SK-N-SH (cell line): ENCODE results near the gene CRB3. TPM values are rescaled to one million over a fixed set of nuclear protein-coding genes. Genes with fewer than 3 reads are reported as not detected.

Source experiments
- CTCF ChIA-PET: fragments of 300-600, 350-600 bp; formaldehyde crosslinking; extraction: SDS; loops from one replicate; lab custom pipeline; 2021; lab: Yijun Ruan, JAX
- POLR2A ChIA-PET: fragments of 350-600 bp; sonication (Branson Sonifier 250); formaldehyde crosslinking; extraction: SDS; loops from one replicate; lab custom pipeline; 2020; ENCODE audit warnings: antibody characterized with exemption, inconsistent platforms; lab: Yijun Ruan, JAX
- DNase-seq: peaks from one replicate; pipeline ENCODE4 v3.0.0; 2012
- H2AFZ ChIP-seq: fragments of 200-600 bp; sonication (generic); 2 replicates; pipeline ENCODE4 v1.8.1; 2016; ENCODE audit warnings: antibody characterized with exemption, mild to moderate bottlenecking, low read depth
- H3F3A ChIP-seq: fragments of 200-600 bp; sonication (generic); replicated peaks from 2 replicates; pipeline ENCODE3; 2016; ENCODE audit warnings: antibody characterized with exemption, mild to moderate bottlenecking; ENCODE audit not compliant: insufficient read depth
- H3K27ac ChIP-seq, 2 experiments: fragments of 200-500 bp in 1 of 2; fragments of 200-600 bp in 1 of 2; sonication (Bioruptor generic) in 1 of 2; sonication (generic), shearing (Covaris generic) in 1 of 2; 2 replicates each; pipeline versions ENCODE4 v1.5.1 to v1.6.1; 2014 to 2016; ENCODE audit warnings: low read depth in 2 of 2, inconsistent platforms in 1 of 2, low read length in 1 of 2, mild to moderate bottlenecking in 1 of 2, mixed read lengths in 1 of 2
- H3K27me3 ChIP-seq: fragments of 200-600 bp; sonication (generic), shearing (Covaris generic); 2 replicates; pipeline ENCODE4 v1.6.1; 2016; ENCODE audit warnings: mixed run types; ENCODE audit not compliant: insufficient read depth
- H3K36me3 ChIP-seq, 2 experiments: fragments of 200-500 bp in 1 of 2; fragments of 200-600 bp in 1 of 2; sonication (Bioruptor generic) in 1 of 2; sonication (generic) in 1 of 2; replicated peaks in 1 of 2; 2 replicates each; pipeline versions ENCODE3 to v1.5.1; 2014 to 2016; ENCODE audit warnings: low read length in 1 of 2, mild to moderate bottlenecking in 1 of 2; ENCODE audit not compliant: insufficient read depth in 2 of 2, control insufficient read depth in 1 of 2
- H3K4me1 ChIP-seq, 2 experiments: fragments of 200-500 bp in 1 of 2; fragments of 200-600 bp in 1 of 2; sonication (Bioruptor generic) in 1 of 2; sonication (generic), shearing (Covaris generic) in 1 of 2; 2 replicates each; pipeline versions ENCODE4 v1.5.1 to v1.6.1; 2014 to 2016; ENCODE audit warnings: low read depth in 1 of 2, low read length in 1 of 2, mixed run types in 1 of 2; ENCODE audit not compliant: insufficient read depth in 2 of 2, control insufficient read depth in 1 of 2
- H3K4me2 ChIP-seq: fragments of 200-600 bp; sonication (generic), shearing (Covaris generic); 2 replicates; pipeline ENCODE4 v1.6.1; 2017; ENCODE audit warnings: mixed run types
- H3K4me3 ChIP-seq, 2 experiments: fragments of 200-500 bp in 1 of 2; fragments of 200-600 bp in 1 of 2; sonication (Bioruptor generic) in 1 of 2; sonication (generic), shearing (Covaris generic) in 1 of 2; 2 replicates each; pipeline versions ENCODE4 v1.5.1 to v1.8.1; 2014 to 2016; ENCODE audit warnings: low read depth in 2 of 2, inconsistent platforms in 1 of 2, low read length in 1 of 2, mild to moderate bottlenecking in 1 of 2, mixed read lengths in 1 of 2, moderate library complexity in 1 of 2
- H3K79me2 ChIP-seq: fragments of 200-600 bp; sonication (generic); 2 replicates; pipeline ENCODE4 v1.8.1; 2017; ENCODE audit warnings: mild to moderate bottlenecking; ENCODE audit not compliant: insufficient read depth
- H3K9ac ChIP-seq: fragments of 200-600 bp; sonication (generic); 2 replicates; pipeline ENCODE4 v1.6.1; 2017; ENCODE audit warnings: mixed run types
- H3K9me2 ChIP-seq: fragments of 200-600 bp; sonication (generic); 2 replicates; pipeline ENCODE4 v1.6.1; 2017; ENCODE audit warnings: mixed run types
- H3K9me3 ChIP-seq: fragments of 200-600 bp; sonication (generic); 2 replicates; pipeline ENCODE4 v1.6.1; 2017; ENCODE audit warnings: mixed run types, mild to moderate bottlenecking, moderate library complexity
- H4K20me1 ChIP-seq: fragments of 200-600 bp; sonication (generic); 2 replicates; pipeline ENCODE4 v1.6.1; 2017; ENCODE audit warnings: mild to moderate bottlenecking, mixed run types; ENCODE audit not compliant: insufficient read depth
- CHD2 ChIP-seq: fragments of 150-350 bp; IDR thresholded peaks from 2 replicates; pipeline ENCODE4 v1.6.1; 2018; ENCODE audit warnings: low read length; ENCODE audit not compliant: partially characterized antibody
- CTCF ChIP-seq: fragments of 200-600 bp; sonication (generic); IDR thresholded peaks from 2 replicates; pipeline ENCODE4 v1.6.1; 2017; ENCODE audit warnings: antibody characterized with exemption, mild to moderate bottlenecking, moderate library complexity
- ELF1 ChIP-seq: IDR thresholded peaks from 2 replicates; pipeline ENCODE4 v1.4.0; 2012
- EP300 ChIP-seq, 2 experiments: IDR thresholded peaks; 2 replicates each; pipeline versions ENCODE4 v1.4.0 to v1.6.1; 2012; ENCODE audit warnings: borderline replicate concordance in 1 of 2, low read depth in 1 of 2, low read length in 1 of 2
- FOSL2 ChIP-seq: IDR thresholded peaks from 2 replicates; pipeline ENCODE4 v1.4.0; 2012; ENCODE audit warnings: low read depth, mild to moderate bottlenecking, moderate library complexity, borderline replicate concordance
- FOXJ3 ChIP-seq: sonication (generic); formaldehyde crosslinking; IDR thresholded peaks from 2 replicates; pipeline ENCODE4 v1.5.1; 2020; ENCODE audit warnings: mild to moderate bottlenecking, missing genetic modification reagents
- FOXM1 ChIP-seq: IDR thresholded peaks from 2 replicates; pipeline ENCODE4 v1.4.0; 2012; ENCODE audit warnings: low read depth, mild to moderate bottlenecking
- GABPA ChIP-seq: IDR thresholded peaks from 2 replicates; pipeline ENCODE4 v1.4.0; 2012; ENCODE audit warnings: low read depth, mild to moderate bottlenecking
- MAX ChIP-seq: IDR thresholded peaks from 2 replicates; pipeline ENCODE4 v1.4.0; 2012; ENCODE audit warnings: low read depth
- MEF2A ChIP-seq: IDR thresholded peaks from 2 replicates; pipeline ENCODE4 v1.4.0; 2012; ENCODE audit warnings: low read depth, borderline replicate concordance
- MXI1 ChIP-seq: IDR thresholded peaks from 2 replicates; pipeline ENCODE4 v1.6.1; 2012; ENCODE audit warnings: mild to moderate bottlenecking, low read depth, low read length, improper control_type of control experiment
- NFIC ChIP-seq: IDR thresholded peaks from 2 replicates; pipeline ENCODE4 v1.4.0; 2012; ENCODE audit warnings: borderline replicate concordance
- POLR2AphosphoS5 ChIP-seq: IDR thresholded peaks from 2 replicates; pipeline ENCODE4 v1.6.1; 2012; ENCODE audit warnings: low read depth, low read length
- RAD21 ChIP-seq: IDR thresholded peaks from 2 replicates; pipeline ENCODE4 v1.6.1; 2012; ENCODE audit warnings: mild to moderate bottlenecking, low read length
- RCOR1 ChIP-seq: fragments of 150-350 bp; IDR thresholded peaks from 2 replicates; pipeline ENCODE4 v1.6.1; 2017; ENCODE audit warnings: antibody characterized with exemption, low read length
- REST ChIP-seq: IDR thresholded peaks from 2 replicates; pipeline ENCODE4 v1.6.1; 2012; ENCODE audit warnings: mild to moderate bottlenecking, low read depth, low read length, moderate library complexity
- RXRA ChIP-seq: IDR thresholded peaks from 2 replicates; pipeline ENCODE4 v1.4.0; 2012; ENCODE audit warnings: low read depth, mild to moderate bottlenecking, borderline replicate concordance
- SIN3A ChIP-seq: IDR thresholded peaks from 2 replicates; pipeline ENCODE4 v1.6.1; 2012; ENCODE audit warnings: low read depth, mild to moderate bottlenecking, low read length, moderate library complexity, borderline replicate concordance
- SMC3 ChIP-seq: IDR thresholded peaks from 2 replicates; pipeline ENCODE4 v1.6.1; 2012; ENCODE audit warnings: low read depth, low read length, improper control_type of control experiment
- TCF12 ChIP-seq: IDR thresholded peaks from 2 replicates; pipeline ENCODE4 v1.4.0; 2012
- USF1 ChIP-seq: IDR thresholded peaks from 2 replicates; pipeline ENCODE4 v1.4.0; 2012; ENCODE audit warnings: low read depth, borderline replicate concordance
- USF2 ChIP-seq: fragments of 150-350 bp; IDR thresholded peaks from 2 replicates; pipeline ENCODE4 v1.6.1; 2017; ENCODE audit warnings: antibody characterized with exemption, low read length, low read depth, borderline replicate concordance
- WGBS: methylation state at CpG from one replicate; pipeline ENCODE4 v1.1.6; 2017; ENCODE audit warnings: low lambda C conversion rate; 5-methylcytosine and 5-hydroxymethylcytosine counted together
- polyA plus RNA-seq, 3 experiments: library from polyadenylated mRNA; depleted of rRNA; stranded (reverse); fragments of >200 nt; gene quantifications; 2 replicates each; pipeline ENCODE4 v1.2.3, GENCODE V29; 2012

Gene CRB3
- polyA plus RNA-seq, 1 of the 3 experiments (the other 2 are of a cell fraction) = not detected

GRCh38 chr19:6467384-6467783 is 3.3 kb downstream of the CRB3 start:
- Histone ChIP-seq H3K36me3 (no peaks in the 10 kb centered on the region), H3K4me3 (no peak overlapping the region), H3K9me3 (no peaks in the 10 kb centered on the region), H3K27ac (no peak overlapping the region), H3K9ac (no peak overlapping the region), H2AFZ (no peak overlapping the region), H3K79me2 (no peaks in the 10 kb centered on the region), H3K27me3 (peaks cover 46% of the 10 kb centered on the region), H3F3A (no peaks in the 10 kb centered on the region), H3K9me2 (no peaks in the 10 kb centered on the region), H4K20me1 (no peaks in the 10 kb centered on the region), H3K4me1 (peaks cover 0 to 2% of the 10 kb centered on the region in 2 experiments; a peak in 1 of 4 replicates), H3K4me2 (no peak overlapping the region)
- ChIA-PET POLR2A (no interaction called here), CTCF (no interaction called here)
- WGBS = 41% methylated on average over 6 of the region's 8 CpGs
- no peak for DNase-seq
- TF ChIP-seq USF2 (no peak), SMC3 (no peak), EP300 (IDR thresholded peaks at IDR 0.05; ENCODE audit: borderline replicate concordance in 1 of 2, low read depth in 1 of 2, low read length in 1 of 2) (no peak), ELF1 (no peak), CHD2 (no peak), MXI1 (no peak)

- Histone ChIP-seq H3K4me3 (no peak overlapping the region), H3K9me2 (no peaks in the 10 kb centered on the region), H3K9me3 (no peaks in the 10 kb centered on the region), H3K79me2 (no peaks in the 10 kb centered on the region), H3K9ac (no peak overlapping the region), H3K27me3 (peaks cover 51% of the 10 kb centered on the region), H3K27ac (no peak overlapping the region), H4K20me1 (no peaks in the 10 kb centered on the region), H3K4me1 (peaks cover 0 to under 1% of the 10 kb centered on the region in 2 experiments; a peak in 1 of 4 replicates), H3K4me2 (no peak overlapping the region), H3F3A (no peaks in the 10 kb centered on the region), H3K36me3 (no peaks in the 10 kb centered on the region), H2AFZ (no peak overlapping the region)
- ChIA-PET POLR2A (no interaction called here), CTCF (no interaction called here)
- DNase-seq = no peak
- 61% methylated on average over 4 of the region's 8 CpGs for WGBS
- TF ChIP-seq TCF12 = no peak
- no peak for TF ChIP-seq REST
- no peak for TF ChIP-seq SIN3A
- TF ChIP-seq FOXM1 = no peak
- TF ChIP-seq ELF1 = no peak
- TF ChIP-seq CTCF = no peak
- TF ChIP-seq FOSL2 = no peak
- no peak for TF ChIP-seq MEF2A
- TF ChIP-seq USF1 = no peak
- TF ChIP-seq RAD21 = no peak
- TF ChIP-seq POLR2AphosphoS5 = no peak
- no peak for TF ChIP-seq MAX
- no peak for TF ChIP-seq RXRA
- no peak for TF ChIP-seq FOXJ3 (CRISPR knock-in tag)
- no peak for TF ChIP-seq SMC3
- TF ChIP-seq RCOR1 = no peak
- no peak for TF ChIP-seq CHD2
- no peak for TF ChIP-seq GABPA
- no peak for TF ChIP-seq NFIC
Measured at GRCh38 chr19:6470173-6470572, 6.1 kb downstream of the CRB3 start.
